Fibroblast of villous mesenchyme (primary cell): ENCODE measurements around the gene COL7A1. TPM values are rescaled to one million over a fixed set of nuclear protein-coding genes. Genes with fewer than 3 reads are reported as not detected.

Experiments
- DNase-seq: peaks from one replicate; pipeline ENCODE4 v3.0.0-alpha.2; 2010; ENCODE audit warnings: low read depth
- H3K4me3 ChIP-seq: 2 replicates; pipeline ENCODE4 v1.5.1; 2011; ENCODE audit warnings: low read depth, mild to moderate bottlenecking, low read length
- total RNA-seq: library from RNA; depleted of rRNA; stranded (reverse); fragments of >200 nt; gene quantifications from 2 replicates; pipeline ENCODE4 v1.2.3, GENCODE V29; 2012
- TF ChIP-seq, protein P1 (sequence below): IDR thresholded peaks from 2 replicates; pipeline ENCODE4 v1.5.1; 2012; ENCODE audit warnings: low read depth, mild to moderate bottlenecking, low read length; ENCODE audit not compliant: insufficient read depth

The COL7A1 gene
- total RNA-seq, 1 donor = 79.0 TPM

DNA sequence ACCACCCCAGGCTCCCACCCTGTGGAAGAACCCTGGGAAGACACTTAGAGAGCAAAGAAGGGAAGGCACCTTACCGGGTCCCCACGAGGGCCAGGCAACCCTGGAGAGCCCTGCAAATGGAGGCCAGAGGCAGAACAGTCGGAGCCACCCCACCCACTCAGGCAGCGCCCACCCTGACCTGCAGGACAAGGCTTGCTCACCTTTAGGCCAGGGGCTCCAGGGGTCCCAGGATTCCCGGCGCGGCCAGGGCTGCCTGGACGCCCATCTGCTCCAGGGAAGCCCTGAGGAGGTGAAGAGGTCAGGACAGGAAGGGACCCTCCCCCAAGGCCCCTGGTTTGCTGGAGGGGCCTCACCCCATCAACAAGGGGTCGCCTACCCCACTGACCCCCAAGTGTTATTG, 10.3 kb downstream of the COL7A1 start:
- no peak for DNase-seq
- TF ChIP-seq, protein P1, sequence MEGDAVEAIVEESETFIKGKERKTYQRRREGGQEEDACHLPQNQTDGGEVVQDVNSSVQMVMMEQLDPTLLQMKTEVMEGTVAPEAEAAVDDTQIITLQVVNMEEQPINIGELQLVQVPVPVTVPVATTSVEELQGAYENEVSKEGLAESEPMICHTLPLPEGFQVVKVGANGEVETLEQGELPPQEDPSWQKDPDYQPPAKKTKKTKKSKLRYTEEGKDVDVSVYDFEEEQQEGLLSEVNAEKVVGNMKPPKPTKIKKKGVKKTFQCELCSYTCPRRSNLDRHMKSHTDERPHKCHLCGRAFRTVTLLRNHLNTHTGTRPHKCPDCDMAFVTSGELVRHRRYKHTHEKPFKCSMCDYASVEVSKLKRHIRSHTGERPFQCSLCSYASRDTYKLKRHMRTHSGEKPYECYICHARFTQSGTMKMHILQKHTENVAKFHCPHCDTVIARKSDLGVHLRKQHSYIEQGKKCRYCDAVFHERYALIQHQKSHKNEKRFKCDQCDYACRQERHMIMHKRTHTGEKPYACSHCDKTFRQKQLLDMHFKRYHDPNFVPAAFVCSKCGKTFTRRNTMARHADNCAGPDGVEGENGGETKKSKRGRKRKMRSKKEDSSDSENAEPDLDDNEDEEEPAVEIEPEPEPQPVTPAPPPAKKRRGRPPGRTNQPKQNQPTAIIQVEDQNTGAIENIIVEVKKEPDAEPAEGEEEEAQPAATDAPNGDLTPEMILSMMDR = no peak
- no peak overlapping the region for H3K4me3 ChIP-seq

DNA sequence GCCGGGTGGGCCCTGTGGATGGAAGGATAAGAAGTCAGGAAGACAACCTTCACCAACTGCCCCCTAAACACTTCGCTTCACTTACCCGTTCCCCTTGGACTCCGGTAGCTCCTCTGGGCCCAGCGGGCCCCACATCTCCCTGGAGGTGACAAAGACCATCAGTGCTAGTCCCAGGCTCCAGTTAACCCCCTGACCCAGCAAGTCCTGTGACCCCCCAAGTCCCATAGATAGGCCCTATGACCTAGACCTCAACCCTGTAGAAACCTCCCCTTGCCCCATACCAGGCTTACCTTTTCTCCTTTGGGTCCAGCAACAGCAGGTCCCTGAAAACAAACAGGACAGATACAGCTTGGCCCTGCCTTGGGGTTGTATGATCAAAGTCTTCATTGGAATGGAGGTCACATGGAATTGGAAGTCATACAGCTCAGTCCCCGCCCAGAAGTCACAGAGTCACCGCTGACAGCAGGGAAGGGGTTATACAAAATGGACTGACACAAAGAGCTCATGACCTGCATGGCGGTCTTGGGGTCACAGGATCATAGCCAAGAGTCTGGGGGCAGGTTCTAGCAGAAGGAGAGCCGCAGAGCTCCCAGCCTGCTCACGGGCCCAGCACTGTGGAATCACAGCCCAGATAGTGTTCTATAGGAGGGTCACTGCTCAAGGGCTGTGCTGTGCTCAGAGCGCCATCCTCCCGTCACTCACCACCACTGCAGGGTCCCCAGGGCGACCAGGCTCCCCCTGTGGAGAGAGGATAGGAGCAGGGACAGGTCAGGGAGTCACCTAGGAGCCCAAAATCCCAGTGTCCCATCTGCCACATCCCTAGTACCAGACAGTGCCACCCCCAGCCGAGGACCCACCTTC, 13.3 kb downstream of the COL7A1 start:
- no peak overlapping the region for H3K4me3 ChIP-seq
- TF ChIP-seq, protein P1 = no peak
- DNase-seq = no peak

DNA sequence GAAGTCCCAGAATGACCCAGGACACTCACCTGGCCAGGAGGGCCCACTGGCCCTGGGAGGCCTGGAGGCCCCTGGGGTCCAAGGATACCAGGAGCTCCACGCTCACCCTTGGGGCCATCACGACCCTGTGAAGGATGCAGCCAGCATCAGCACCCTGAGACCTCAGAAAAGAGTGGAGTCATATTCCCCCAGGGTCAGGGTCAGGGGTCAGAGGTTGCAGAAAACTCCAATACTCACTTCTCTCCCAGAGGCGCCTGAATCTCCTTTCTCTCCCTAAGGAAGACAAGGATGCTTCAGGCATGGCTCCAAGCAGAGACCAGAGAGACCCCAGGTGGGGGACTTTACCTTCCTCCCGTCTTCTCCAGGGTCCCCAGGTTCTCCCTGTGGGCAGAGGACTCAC, 18.5 kb downstream of the COL7A1 start:
- H3K4me3 ChIP-seq = no peak overlapping the region
- TF ChIP-seq, protein P1 = no peak
- DNase-seq = no peak

DNA sequence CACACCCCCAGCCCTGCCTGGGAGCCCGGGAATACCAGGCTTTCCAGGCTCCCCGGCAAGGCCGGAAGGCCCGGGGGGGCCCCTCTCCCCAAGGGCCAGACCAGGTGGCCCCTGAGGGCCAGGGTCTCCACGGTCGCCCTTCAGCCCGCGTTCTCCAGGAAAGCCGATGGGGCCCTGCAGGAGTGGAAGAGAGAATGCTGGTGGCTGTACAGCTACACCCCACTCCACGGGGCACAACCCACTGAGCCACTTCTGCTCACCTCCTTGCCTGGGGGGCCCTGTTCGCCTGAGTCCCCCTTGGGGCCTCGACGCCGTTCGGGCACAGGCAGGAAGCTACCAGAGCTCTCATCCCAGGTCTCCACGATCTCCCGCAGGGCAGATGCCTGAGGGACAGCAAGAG, 19.8 kb downstream of the COL7A1 start:
- TF ChIP-seq, protein P1 = no peak

DNA sequence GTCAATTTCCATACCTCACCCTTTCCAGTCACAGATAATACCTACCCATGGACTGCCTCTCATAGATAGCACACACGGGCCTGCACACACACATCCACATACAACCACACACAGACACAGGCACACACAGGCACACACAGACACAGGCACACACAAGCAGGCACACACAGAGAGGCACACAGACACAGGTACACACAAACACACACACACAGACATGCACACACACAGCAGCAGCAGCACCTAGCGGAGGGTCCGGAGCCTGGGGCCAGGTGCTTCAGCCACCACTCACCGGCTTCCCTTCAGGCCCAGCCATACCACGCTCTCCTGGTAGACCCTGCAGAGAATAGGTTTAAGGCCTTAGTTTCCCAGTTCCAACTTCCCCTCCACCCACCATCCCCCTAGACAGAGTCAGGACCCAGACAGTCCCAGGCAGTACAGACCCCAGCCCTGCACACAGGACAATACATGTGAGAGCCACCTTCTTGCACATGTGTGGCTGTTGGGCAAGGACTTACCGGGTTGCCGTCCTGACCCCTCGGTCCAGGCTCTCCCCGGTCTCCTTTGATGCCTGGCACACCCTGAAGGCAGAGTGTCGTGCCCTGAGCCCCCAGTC, 21.1 kb downstream of the COL7A1 start:
- no peak for DNase-seq
- TF ChIP-seq, protein P1 = no peak
- no peak overlapping the region for H3K4me3 ChIP-seq

More for the DNA sequence above, 19.8 kb downstream of the COL7A1 start:
- no peak overlapping the region for H3K4me3 ChIP-seq
- DNase-seq = no peak

DNA sequence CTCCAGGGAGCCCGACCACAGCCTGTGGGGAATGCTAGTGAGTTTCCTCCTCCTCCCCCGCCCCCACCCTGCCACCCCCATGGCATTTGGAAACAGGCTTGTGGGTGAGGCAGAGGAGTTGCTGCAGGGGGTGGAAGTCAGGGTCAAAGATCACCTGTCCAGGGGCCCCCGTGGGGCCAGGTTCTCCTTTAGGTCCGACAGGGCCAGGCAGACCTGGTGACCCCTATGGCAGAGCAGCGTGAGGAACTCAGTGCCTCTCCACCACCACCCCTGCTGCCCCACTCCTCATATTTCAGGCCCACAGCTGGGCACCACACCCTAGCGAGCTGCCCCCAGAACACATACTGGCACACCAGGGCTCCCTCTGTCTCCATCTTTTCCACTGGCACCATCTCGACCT, 22.6 kb downstream of the COL7A1 start:
- TF ChIP-seq, protein P1 = no peak
- H3K4me3 ChIP-seq = no peak overlapping the region
- DNase-seq = no peak

DNA sequence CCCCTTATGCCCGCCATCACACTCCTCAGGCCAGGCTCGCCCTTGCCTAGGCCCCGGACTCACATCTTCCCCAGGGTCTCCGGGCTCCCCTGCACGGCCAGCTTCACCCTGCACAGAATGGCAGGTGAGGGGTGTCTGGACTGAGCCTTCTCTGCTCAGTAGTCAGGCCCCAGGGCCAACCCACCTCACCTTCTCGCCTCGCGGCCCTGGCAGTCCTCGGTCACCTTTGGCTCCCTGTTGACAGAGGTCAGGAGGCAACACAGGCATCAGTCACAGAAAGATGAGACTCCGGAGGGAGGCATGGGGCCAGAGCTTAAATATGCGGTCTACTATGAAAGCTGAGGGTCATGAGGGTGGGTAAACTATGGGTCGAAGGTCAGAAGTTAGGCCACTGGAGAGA, 23.2 kb downstream of the COL7A1 start:
- TF ChIP-seq, protein P1 = no peak
- DNase-seq = no peak
- H3K4me3 ChIP-seq = no peak overlapping the region
